WI38 (cell line): Measurements from ENCODE around the gene PRICKLE2.

ENCODE experiments used
- H3K4me3 ChIP-seq: 2 replicates; pipeline ENCODE4 v1.5.1; 2011; ENCODE audit warnings: low read depth, mild to moderate bottlenecking, control low read depth, low read length
- TF ChIP-seq, protein P1 (sequence below): IDR thresholded peaks from 2 replicates; pipeline ENCODE4 v1.5.1; 2012; ENCODE audit warnings: low read depth, mild to moderate bottlenecking, control low read depth, low read length

PRICKLE2 gene

DNA sequence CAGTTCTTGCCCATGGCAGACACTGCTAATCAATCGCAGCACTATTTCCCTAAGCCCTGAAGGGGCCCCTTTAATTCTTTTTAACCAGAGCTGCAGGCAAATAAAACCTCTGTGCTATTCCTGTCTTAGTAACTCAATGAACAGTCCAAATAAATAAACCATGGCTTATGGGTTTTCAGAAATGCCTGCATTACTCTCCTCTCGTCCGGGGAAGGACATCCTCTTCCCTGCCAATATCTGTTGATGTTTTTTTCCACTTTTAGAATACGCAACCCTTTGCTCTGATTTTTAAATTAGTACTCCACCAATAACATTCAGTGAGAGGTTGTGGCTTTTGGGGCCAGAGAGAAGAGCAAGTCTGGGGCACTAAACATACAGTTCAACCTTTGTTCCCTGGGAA lies 35.2 kb upstream of the PRICKLE2 start:
- TF ChIP-seq, protein P1, sequence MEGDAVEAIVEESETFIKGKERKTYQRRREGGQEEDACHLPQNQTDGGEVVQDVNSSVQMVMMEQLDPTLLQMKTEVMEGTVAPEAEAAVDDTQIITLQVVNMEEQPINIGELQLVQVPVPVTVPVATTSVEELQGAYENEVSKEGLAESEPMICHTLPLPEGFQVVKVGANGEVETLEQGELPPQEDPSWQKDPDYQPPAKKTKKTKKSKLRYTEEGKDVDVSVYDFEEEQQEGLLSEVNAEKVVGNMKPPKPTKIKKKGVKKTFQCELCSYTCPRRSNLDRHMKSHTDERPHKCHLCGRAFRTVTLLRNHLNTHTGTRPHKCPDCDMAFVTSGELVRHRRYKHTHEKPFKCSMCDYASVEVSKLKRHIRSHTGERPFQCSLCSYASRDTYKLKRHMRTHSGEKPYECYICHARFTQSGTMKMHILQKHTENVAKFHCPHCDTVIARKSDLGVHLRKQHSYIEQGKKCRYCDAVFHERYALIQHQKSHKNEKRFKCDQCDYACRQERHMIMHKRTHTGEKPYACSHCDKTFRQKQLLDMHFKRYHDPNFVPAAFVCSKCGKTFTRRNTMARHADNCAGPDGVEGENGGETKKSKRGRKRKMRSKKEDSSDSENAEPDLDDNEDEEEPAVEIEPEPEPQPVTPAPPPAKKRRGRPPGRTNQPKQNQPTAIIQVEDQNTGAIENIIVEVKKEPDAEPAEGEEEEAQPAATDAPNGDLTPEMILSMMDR = no peak
- peak overlapping the region; percentile 4; the same call in 1 of the 2 replicates for H3K4me3 ChIP-seq

DNA sequence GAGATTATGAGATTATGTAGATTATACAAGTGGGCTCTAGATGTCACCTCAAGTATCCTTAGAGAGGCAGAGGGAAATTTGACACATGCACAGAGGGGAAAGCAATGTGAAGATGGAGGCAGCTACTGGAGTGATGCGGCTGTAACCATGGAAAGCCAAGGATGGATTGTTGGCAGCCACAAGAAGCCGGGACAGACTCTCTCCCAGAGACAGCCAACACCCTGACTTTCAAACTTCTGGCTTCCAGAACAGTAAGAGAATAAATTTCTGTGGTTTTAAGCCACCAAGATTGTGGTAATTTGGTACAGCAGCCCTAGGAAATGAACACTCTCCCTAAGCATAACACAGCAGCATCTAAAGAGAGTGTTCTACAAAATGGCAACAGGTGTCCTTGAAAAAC lies 34.4 kb upstream of the PRICKLE2 start:
- H3K4me3 ChIP-seq = no peak overlapping the region
- TF ChIP-seq, protein P1 = no peak

DNA sequence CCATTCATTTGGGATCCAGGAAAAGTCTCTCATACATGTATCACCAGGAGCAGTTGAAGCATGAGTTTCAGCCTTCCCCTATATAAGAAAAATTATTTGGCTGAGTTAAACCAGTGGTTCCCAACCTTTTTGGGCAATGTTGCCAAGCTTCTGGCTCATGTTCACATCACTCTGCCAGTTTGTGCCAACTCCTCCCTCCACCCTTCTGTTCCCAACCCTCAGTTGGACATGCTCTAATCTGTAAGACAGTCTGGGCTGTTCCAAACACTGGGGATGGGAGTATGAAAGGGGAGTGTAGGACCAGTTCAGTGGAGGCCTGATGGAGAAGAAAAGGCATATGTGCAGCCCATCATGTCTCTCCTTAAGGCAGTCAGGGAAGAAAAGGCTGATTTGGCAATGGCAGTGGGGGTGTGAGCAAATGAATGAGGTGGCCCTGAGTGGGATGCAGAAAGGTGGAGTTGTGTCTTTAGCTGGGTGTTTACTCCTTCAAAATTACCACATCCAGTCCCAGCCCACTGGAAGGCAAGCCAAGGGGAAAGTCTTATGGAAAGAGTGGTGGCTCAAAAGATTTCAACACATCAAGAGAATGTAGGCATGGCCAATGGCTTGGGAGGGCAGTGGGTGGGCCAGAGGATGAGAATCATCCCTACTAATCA lies 32.0 kb upstream of the PRICKLE2 start:
- no peak overlapping the region for H3K4me3 ChIP-seq
- TF ChIP-seq, protein P1 = no peak

DNA sequence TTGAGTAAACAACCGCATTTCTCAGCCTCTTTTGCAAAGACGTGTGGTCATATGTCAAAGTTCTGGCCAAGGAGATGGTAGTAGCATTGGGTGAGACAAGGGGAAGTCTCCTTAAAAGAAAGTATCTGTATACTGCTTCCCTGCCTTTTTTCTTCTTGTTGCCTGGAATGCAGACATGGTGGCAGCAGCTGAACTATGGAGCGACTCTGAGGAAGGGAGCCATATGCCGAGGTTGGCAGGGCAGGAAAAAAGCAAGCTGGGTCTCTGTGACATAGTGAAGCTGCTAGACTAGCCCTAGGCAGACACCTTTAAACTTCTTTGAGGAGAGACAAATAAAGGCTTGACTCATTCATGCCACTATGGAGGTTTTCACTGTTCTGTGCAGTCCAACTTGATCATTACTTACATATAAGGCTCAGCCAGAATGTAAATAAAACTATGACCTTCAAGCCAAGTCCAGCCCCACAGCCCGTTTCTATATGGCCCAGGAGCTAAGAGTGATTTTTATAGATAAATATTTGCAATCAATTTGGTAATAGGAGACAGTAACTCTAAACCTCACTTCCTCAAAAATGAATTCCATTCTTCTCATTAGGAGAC lies 30.6 kb upstream of the PRICKLE2 start:
- no peak overlapping the region for H3K4me3 ChIP-seq
- TF ChIP-seq, protein P1 = no peak

DNA sequence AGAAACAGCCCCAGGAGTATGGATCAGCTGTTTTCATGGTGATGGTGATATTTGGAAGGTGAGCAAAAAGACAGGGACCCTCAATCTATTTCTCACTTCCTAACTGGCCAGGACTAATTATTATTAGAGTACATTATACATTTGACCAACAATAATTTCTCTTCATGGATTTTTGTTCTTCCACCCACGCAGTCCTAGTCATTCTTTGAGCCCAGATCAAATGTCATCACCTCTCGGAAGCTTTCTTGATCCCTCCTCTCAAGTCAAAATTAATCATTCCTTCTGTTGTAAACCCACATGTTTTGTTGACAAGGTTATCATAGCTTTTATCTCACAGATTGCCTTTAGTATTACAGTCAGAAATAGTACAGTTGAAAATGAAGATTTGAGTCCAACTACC lies 29.2 kb upstream of the PRICKLE2 start:
- no peak overlapping the region for H3K4me3 ChIP-seq
- TF ChIP-seq, protein P1 = no peak

DNA sequence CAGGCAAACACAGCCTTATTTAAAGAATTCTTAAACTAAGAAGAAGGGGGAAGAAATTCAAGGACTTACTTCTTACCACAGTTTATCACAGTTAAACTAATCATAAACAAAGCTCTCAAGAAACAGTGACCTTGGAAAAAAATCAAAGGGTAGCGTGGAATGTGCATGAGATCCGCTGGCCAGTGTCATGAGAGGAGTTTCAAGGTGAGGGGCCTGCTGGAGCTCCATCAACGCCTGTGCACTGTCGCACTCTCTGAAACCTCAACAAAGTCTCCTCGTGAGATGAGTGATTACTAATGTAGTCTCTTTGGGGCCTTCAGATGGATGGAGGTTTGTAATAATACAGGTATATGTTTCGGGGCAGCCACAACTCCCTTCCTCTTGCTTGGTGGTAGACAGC lies 28.4 kb upstream of the PRICKLE2 start:
- no peak overlapping the region for H3K4me3 ChIP-seq
- TF ChIP-seq, protein P1 = no peak

DNA sequence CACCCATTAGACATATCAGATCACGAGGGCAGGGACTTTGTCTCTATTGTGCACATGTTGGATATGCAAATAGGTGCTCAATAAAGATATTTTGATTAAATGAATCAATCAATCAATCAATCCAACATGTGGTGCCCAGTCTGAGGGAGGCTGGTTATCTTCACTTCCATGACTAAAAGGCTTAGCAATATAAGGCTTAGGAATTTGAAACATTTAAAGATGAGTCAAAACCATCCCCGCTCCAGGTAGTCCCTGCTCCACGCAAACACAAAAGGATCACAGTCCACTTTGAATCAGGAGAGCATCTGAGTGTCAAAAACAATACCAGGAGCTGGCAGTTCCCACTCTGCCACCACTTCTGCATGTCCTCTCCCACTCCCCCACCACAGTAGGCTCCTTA lies 25.8 kb upstream of the PRICKLE2 start:
- H3K4me3 ChIP-seq = no peak overlapping the region
- TF ChIP-seq, protein P1 = no peak
